GM12873 (cell line): Measurements from ENCODE around the gene GNAZ.

Experiments used
- CTCF ChIP-seq: IDR thresholded peaks from 2 replicates; pipeline ENCODE4 v1.5.1; 2012; ENCODE audit warnings: low read depth, mild to moderate bottlenecking, moderate library complexity, low read length, control low read depth; ENCODE audit not compliant: insufficient read depth; ENCODE audit errors: missing control alignments

GNAZ gene

GRCh38 chr22:23053912-23054530, 16.3 kb upstream of the GNAZ start:
- TF ChIP-seq CTCF, result no peak

- TF ChIP-seq CTCF, result no peak
These were observed 15.6 kb upstream of the GNAZ start for GRCh38 chr22:23054531-23055257.

GRCh38 chr22:23055449-23056179, 14.7 kb upstream of the GNAZ start:
- no peak for TF ChIP-seq CTCF

- no peak for TF ChIP-seq CTCF
These were observed 13.0 kb upstream of the GNAZ start for GRCh38 chr22:23057331-23057730.

GRCh38 chr22:23058063-23058462, 12.3 kb upstream of the GNAZ start:
- TF ChIP-seq CTCF, result no peak

- TF ChIP-seq CTCF, result no peak
These were observed 11.6 kb upstream of the GNAZ start for GRCh38 chr22:23058481-23059283.
